ENCODE data around the gene NOTO. TPM values are rescaled to one million over a fixed set of nuclear protein-coding genes. Genes with fewer than 3 reads are reported as not detected.
"Not testable (repeated sequence)": the region's sequence is repeated elsewhere in the genome, so short reads cannot be mapped to it uniquely, and the experiment has no call there.

NOTO gene
- total RNA-seq, 1 experiment from 2014 or later: 0.41 TPM

DNA sequence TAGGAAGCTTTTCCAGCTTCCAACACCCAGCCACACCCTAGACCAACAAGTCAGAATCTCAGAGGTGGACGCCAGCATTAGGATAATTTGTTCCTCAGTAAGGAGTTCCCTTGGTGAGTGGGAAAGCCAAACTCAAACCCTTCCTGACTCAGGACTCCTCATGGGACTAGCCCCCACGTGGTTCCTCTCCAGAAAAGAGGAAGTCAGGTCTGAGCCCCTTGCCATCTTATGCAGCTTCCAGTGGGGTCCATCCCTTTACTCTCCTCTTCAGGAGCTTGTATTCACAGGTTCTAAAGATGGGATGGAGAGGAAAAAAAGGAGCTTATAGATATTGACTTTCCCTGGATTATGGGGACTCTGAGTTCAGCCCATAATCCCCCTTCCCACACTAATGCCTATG, 14.8 kb upstream of the NOTO start:
- H3K27me3 ChIP-seq (replicated peaks; ENCODE audit: insufficient read depth, low read depth, low read length, poor library complexity): no peaks in the 10 kb centered on the region
- POLR2A ChIA-PET (ENCODE audit: low non-redundant PET): no interaction called here

DNA sequence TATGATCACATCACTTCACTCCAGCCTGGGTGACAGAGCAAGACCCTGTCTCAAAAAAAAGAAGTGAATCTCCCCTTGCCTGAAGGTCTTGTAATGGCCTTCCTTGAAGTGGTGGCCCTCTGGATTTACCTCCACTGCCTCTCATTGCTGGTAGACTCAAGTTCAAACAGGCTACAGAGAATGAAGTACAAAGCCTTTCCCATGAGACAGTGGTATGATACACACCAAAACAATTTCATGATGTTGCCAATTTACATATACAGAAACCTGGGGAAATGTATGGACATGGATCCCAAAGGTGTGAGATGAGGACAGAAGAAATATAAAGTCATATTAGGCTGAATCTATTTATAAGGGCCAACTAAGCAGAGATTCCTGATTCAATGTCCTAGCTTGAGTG, 4.8 kb upstream of the NOTO start:
- H3K27me3 ChIP-seq (replicated peaks; ENCODE audit: insufficient read depth, low read depth, low read length, poor library complexity): peaks cover 15% of the 10 kb centered on the region
- DNase-seq (ENCODE audit: low spot score): no peak
- POLR2A ChIA-PET (ENCODE audit: low non-redundant PET): no interaction called here
- intact Hi-C loops (cut with micrococcal nuclease; ENCODE audit: unreplicated experiment): no loop called here
- H3K36me3 ChIP-seq (ENCODE audit: insufficient read depth, low read length, poor library complexity, severe bottlenecking): no peaks in the 10 kb centered on the region
- H3K27ac ChIP-seq (ENCODE audit: low read depth, low read length, poor library complexity, severe bottlenecking): no peak overlapping the region
- no peak overlapping the region for H3K4me3 ChIP-seq (ENCODE audit: low read depth, low read length, poor library complexity, severe bottlenecking)
- TF ChIP-seq EZH2 (IDR thresholded peaks at IDR 0.05; ENCODE audit: borderline replicate concordance, low read depth, low read length, poor library complexity, severe bottlenecking) (no peak), CTCF (conservative IDR thresholded peaks at IDR 0.05; ENCODE audit: low read depth, low read length) (no peak)
- CTCF ChIA-PET: no interaction called here
- peaks cover 6% of the 10 kb centered on the region for H3K9me3 ChIP-seq (ENCODE audit: low read depth, low read length, poor library complexity, severe bottlenecking)
- no peaks in the 10 kb centered on the region for H3K4me1 ChIP-seq (ENCODE audit: insufficient read depth, low read length, poor library complexity, severe bottlenecking)
- BruUV-seq (replicated peaks): no TSS peak

More for the DNA sequence above, 14.8 kb upstream of the NOTO start:
- Histone ChIP-seq H3K4me3 (ENCODE audit: low read depth, low read length, poor library complexity, severe bottlenecking) (no peak overlapping the region), H3K9me3 (ENCODE audit: low read depth, low read length, poor library complexity, severe bottlenecking) (no peaks in the 10 kb centered on the region), H3K27ac (ENCODE audit: low read depth, low read length, poor library complexity, severe bottlenecking) (no peak overlapping the region), H3K4me1 (ENCODE audit: insufficient read depth, low read length, poor library complexity, severe bottlenecking) (no peaks in the 10 kb centered on the region), H3K36me3 (ENCODE audit: insufficient read depth, low read length, poor library complexity, severe bottlenecking) (no peaks in the 10 kb centered on the region)
- no TSS peak for BruUV-seq (replicated peaks)
- intact Hi-C loops (cut with micrococcal nuclease; ENCODE audit: unreplicated experiment): no loop called here
- no peak for TF ChIP-seq EZH2 (IDR thresholded peaks at IDR 0.05; ENCODE audit: borderline replicate concordance, low read depth, low read length, poor library complexity, severe bottlenecking)
- no peak for TF ChIP-seq CTCF (conservative IDR thresholded peaks at IDR 0.05; ENCODE audit: low read depth, low read length)
- no peak for DNase-seq (ENCODE audit: low spot score)
- CTCF ChIA-PET: interaction anchor here (1.4 kb wide), 1 partner anchor 10 kb away, joined by 4 read pairs; no protein-coding TSS in a partner anchor

DNA sequence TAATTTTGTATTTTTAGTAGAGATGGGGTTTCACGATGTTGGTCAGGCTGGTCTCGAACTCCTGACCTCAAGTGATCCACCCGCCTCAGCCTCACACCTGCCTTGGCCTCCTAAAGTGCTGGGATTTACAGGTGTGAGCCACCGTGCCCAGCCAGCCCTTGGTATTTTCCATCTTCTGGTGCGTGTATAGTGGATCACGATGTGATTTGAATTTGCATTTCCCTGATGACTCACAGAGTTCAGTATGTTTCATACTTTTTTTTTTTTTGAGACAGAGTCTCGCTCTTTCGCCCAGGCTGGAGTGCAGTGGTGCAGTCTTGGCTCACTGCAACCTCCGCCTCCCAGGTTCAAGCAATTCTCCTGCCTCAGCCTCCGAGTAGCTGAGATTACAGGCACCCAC, 2.1 kb upstream of the NOTO start:
- H3K9me3 ChIP-seq (ENCODE audit: low read depth, low read length, poor library complexity, severe bottlenecking); DNase-seq (ENCODE audit: low spot score); intact Hi-C loops (cut with micrococcal nuclease; ENCODE audit: unreplicated experiment); H3K4me1 ChIP-seq (ENCODE audit: insufficient read depth, low read length, poor library complexity, severe bottlenecking); H3K4me3 ChIP-seq (ENCODE audit: low read depth, low read length, poor library complexity, severe bottlenecking); H3K27ac ChIP-seq (ENCODE audit: low read depth, low read length, poor library complexity, severe bottlenecking); POLR2A ChIA-PET (ENCODE audit: low non-redundant PET); BruUV-seq (replicated peaks); H3K36me3 ChIP-seq (ENCODE audit: insufficient read depth, low read length, poor library complexity, severe bottlenecking): not testable (repeated sequence)
- CTCF ChIA-PET: interaction anchor here (1.6 kb wide), 1 partner anchor 12 kb away, joined by 3 read pairs; no protein-coding TSS in a partner anchor
- peaks cover 34% of the 10 kb centered on the region for H3K27me3 ChIP-seq (replicated peaks; ENCODE audit: insufficient read depth, low read depth, low read length, poor library complexity)

GRCh38 chr2:73203055-73203681, 794 bp downstream of the NOTO start:
- Histone ChIP-seq H3K9me3 (ENCODE audit: low read depth, low read length, poor library complexity, severe bottlenecking) (peaks cover 6% of the 10 kb centered on the region), H3K4me3 (ENCODE audit: low read depth, low read length, poor library complexity, severe bottlenecking) (peak overlapping the region; percentile 37), H3K27ac (ENCODE audit: low read depth, low read length, poor library complexity, severe bottlenecking) (no peak overlapping the region), H3K4me1 (ENCODE audit: insufficient read depth, low read length, poor library complexity, severe bottlenecking) (no peaks in the 10 kb centered on the region), H3K27me3 (replicated peaks; ENCODE audit: insufficient read depth, low read depth, low read length, poor library complexity) (peaks cover 34% of the 10 kb centered on the region), H3K36me3 (ENCODE audit: insufficient read depth, low read length, poor library complexity, severe bottlenecking) (no peaks in the 10 kb centered on the region)
- POLR2A ChIA-PET (ENCODE audit: low non-redundant PET): no interaction called here
- CTCF ChIA-PET: interaction anchor here (0.6 kb wide), 1 partner anchor 26 kb away, joined by 3 read pairs; no protein-coding TSS in a partner anchor
- TF ChIP-seq EZH2 (IDR thresholded peaks at IDR 0.05; ENCODE audit: borderline replicate concordance, low read depth, low read length, poor library complexity, severe bottlenecking): no peak
- no peak for TF ChIP-seq CTCF (conservative IDR thresholded peaks at IDR 0.05; ENCODE audit: low read depth, low read length)
- BruUV-seq (replicated peaks): no TSS peak
- no peak for DNase-seq (ENCODE audit: low spot score)
- intact Hi-C loops (cut with micrococcal nuclease; ENCODE audit: unreplicated experiment): no loop called here
